22Rv1 (cell line): ENCODE results near the gene SLC19A1.

Source experiments
- ZFX ChIP-seq: fragments of 450-650 bp; IDR thresholded peaks from 2 replicates; pipeline ENCODE4 v1.6.1; 2017; ENCODE audit warnings: antibody characterized with exemption, borderline replicate concordance
- TF ChIP-seq, protein P1 (sequence below): fragments of 450-650 bp; IDR thresholded peaks from 2 replicates; pipeline ENCODE4 v1.5.1; 2017; ENCODE audit warnings: mild to moderate bottlenecking

DNA sequence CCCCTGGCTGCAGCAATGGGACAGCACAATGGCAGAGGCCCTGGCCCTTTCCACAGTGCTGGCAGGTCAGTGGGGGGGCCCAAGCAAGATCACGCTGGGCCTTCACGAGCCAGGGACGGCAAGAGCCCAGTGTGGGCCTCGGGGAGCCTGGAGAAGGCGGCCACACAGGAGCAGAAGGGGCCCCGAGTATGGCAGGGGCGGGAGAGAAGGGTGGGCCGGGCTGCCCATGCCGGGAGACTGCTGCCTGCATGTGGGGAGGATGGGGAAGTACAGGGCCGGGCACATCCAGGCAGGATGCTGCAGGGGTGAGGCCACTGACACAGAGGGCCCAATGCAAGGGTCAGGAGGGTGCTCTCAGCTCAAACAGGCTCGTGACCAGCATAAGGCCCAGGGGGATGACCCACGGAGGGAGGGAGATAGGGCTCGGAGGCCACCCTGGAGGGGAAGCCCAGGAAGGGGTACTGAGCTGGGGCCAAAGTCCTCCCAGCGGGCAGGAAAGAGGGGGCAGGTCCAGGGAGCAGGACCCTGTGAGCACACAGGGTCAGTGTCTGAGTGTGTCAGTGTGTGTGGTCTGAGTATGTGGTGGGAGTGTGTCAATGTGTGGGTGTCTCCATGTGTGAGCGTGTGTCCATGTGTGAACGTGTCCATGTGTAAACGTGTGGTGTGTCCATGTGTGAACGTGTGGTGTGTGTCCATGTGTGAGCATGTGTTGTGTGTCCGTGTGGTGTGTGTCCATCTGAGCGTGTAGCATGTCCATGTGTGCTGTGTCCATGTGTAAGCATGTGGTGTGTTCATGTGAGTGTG lies 13.1 kb downstream of the SLC19A1 start:
- TF ChIP-seq, protein P1, sequence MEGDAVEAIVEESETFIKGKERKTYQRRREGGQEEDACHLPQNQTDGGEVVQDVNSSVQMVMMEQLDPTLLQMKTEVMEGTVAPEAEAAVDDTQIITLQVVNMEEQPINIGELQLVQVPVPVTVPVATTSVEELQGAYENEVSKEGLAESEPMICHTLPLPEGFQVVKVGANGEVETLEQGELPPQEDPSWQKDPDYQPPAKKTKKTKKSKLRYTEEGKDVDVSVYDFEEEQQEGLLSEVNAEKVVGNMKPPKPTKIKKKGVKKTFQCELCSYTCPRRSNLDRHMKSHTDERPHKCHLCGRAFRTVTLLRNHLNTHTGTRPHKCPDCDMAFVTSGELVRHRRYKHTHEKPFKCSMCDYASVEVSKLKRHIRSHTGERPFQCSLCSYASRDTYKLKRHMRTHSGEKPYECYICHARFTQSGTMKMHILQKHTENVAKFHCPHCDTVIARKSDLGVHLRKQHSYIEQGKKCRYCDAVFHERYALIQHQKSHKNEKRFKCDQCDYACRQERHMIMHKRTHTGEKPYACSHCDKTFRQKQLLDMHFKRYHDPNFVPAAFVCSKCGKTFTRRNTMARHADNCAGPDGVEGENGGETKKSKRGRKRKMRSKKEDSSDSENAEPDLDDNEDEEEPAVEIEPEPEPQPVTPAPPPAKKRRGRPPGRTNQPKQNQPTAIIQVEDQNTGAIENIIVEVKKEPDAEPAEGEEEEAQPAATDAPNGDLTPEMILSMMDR = no peak
- no peak for TF ChIP-seq ZFX
